ENCODE data around the gene SDC3.
"Not testable (repeated sequence)": the region's sequence is repeated elsewhere in the genome, so short reads cannot be mapped to it uniquely, and the experiment has no call there.

Gene SDC3

GRCh38 chr1:30872033-30872947, 36.3 kb downstream of the SDC3 start:
- no peak for DNase-seq

- DNase-seq: no peak
These were observed 37.2 kb downstream of the SDC3 start for GRCh38 chr1:30871276-30871871.

GRCh38 chr1:30870656-30871055, 37.9 kb downstream of the SDC3 start:
- DNase-seq: no peak

GRCh38 chr1:30870035-30870434, 38.5 kb downstream of the SDC3 start:
- DNase-seq: no peak

GRCh38 chr1:30868833-30869435, 39.6 kb downstream of the SDC3 start:
- no peak for DNase-seq

- not testable (repeated sequence) for DNase-seq
These were observed 40.5 kb downstream of the SDC3 start for GRCh38 chr1:30868057-30868456.

GRCh38 chr1:30867537-30867936, 41.0 kb downstream of the SDC3 start:
- no peak for DNase-seq

- no peak for DNase-seq
These were observed 42.0 kb downstream of the SDC3 start for GRCh38 chr1:30866594-30866993.

- DNase-seq: no peak
These were observed 43.9 kb downstream of the SDC3 start for GRCh38 chr1:30864681-30865080.

GRCh38 chr1:30863858-30864604, 44.5 kb downstream of the SDC3 start:
- DNase-seq: no peak

- DNase-seq: no peak
These were observed 48.3 kb downstream of the SDC3 start for GRCh38 chr1:30860320-30860652.

GRCh38 chr1:30857964-30858363, 50.6 kb downstream of the SDC3 start:
- no peak for DNase-seq

- no peak for DNase-seq
These were observed 51.5 kb downstream of the SDC3 start for GRCh38 chr1:30857062-30857461.

- no peak for DNase-seq
These were observed 52.2 kb downstream of the SDC3 start for GRCh38 chr1:30856260-30856790.

GRCh38 chr1:30855686-30856259, 52.8 kb downstream of the SDC3 start:
- no peak for DNase-seq

- no peak for DNase-seq
These were observed 55.2 kb downstream of the SDC3 start for GRCh38 chr1:30853350-30853749.

GRCh38 chr1:30852026-30852425, 56.5 kb downstream of the SDC3 start:
- DNase-seq: no peak

GRCh38 chr1:30851286-30851685, 57.3 kb downstream of the SDC3 start:
- DNase-seq: no peak

- DNase-seq: no peak
These were observed 58.0 kb downstream of the SDC3 start for GRCh38 chr1:30850607-30851006.

- no peak for DNase-seq
These were observed 60.4 kb downstream of the SDC3 start for GRCh38 chr1:30848130-30848529.

GRCh38 chr1:30847358-30847972, 61.1 kb downstream of the SDC3 start:
- DNase-seq: peak; percentile 95

GRCh38 chr1:30846587-30846986, 62.0 kb downstream of the SDC3 start:
- no peak for DNase-seq

Data from islet precursor cell (in vitro differentiated cells).